Activated naive CD8-positive, alpha-beta T cell treated with anti-CD3 and anti-CD28 coated beads, Interleukin-2, amount 50 U/mL, for 16 hours (primary cell): Measurements from ENCODE around the gene LDB3.
"Not testable (repeated sequence)": the region's sequence is repeated elsewhere in the genome, so short reads cannot be mapped to it uniquely, and the experiment has no call there.

ENCODE experiments used
- DNase-seq: peaks from one replicate; pipeline ENCODE4 v3.0.0-alpha.2; 2020; ENCODE audit warnings: low read depth, low spot score

The LDB3 gene

GRCh38 chr10:86668297-86669165 lies at the start of gene LDB3:
LDB3 (plus strand) TSS chr10:86668511; CDS start chr10:86668692, 181 bp downstream.
- DNase-seq, result no peak

GRCh38 chr10:86628311-86628710 lies 40.0 kb upstream of the LDB3 start:
- DNase-seq, result no peak

- no peak for DNase-seq
These were observed 38.2 kb upstream of the LDB3 start for GRCh38 chr10:86630079-86630478.

- no peak for DNase-seq
These were observed 36.1 kb upstream of the LDB3 start for GRCh38 chr10:86632009-86632800.

- DNase-seq, result no peak
These were observed 35.4 kb upstream of the LDB3 start for GRCh38 chr10:86632951-86633350.

GRCh38 chr10:86635402-86635801 lies 32.9 kb upstream of the LDB3 start:
- no peak for DNase-seq

GRCh38 chr10:86636311-86636710 lies 32.0 kb upstream of the LDB3 start:
- DNase-seq, result no peak

- no peak for DNase-seq
These were observed 26.3 kb upstream of the LDB3 start for GRCh38 chr10:86642021-86642420.

GRCh38 chr10:86642499-86642898 lies 25.8 kb upstream of the LDB3 start:
- DNase-seq, result no peak

- DNase-seq, result no peak
These were observed 24.0 kb upstream of the LDB3 start for GRCh38 chr10:86644152-86644793.

- no peak for DNase-seq
These were observed 23.4 kb upstream of the LDB3 start for GRCh38 chr10:86644794-86645445.

GRCh38 chr10:86645621-86646165 lies 22.6 kb upstream of the LDB3 start:
- DNase-seq, result not testable (repeated sequence)

- no peak for DNase-seq
These were observed 21.8 kb upstream of the LDB3 start for GRCh38 chr10:86646532-86646931.

- DNase-seq, result no peak
These were observed 21.4 kb upstream of the LDB3 start for GRCh38 chr10:86646933-86647332.

- DNase-seq, result no peak
These were observed 20.3 kb upstream of the LDB3 start for GRCh38 chr10:86647773-86648703.

GRCh38 chr10:86648704-86649427 lies 19.4 kb upstream of the LDB3 start:
- DNase-seq, result no peak

- no peak for DNase-seq
These were observed 18.7 kb upstream of the LDB3 start for GRCh38 chr10:86649471-86650150.

- DNase-seq, result no peak
These were observed 18.2 kb upstream of the LDB3 start for GRCh38 chr10:86650151-86650550.

GRCh38 chr10:86651021-86651471 lies 17.3 kb upstream of the LDB3 start:
- DNase-seq, result no peak
